HG02870 (cell line): Measurements from ENCODE around the gene PFKFB1.

Experiments used
- ATAC-seq: cut with Tn5 transposase; IDR thresholded peaks from one replicate; pipeline ENCODE4 v1.9.1; 2021; ENCODE audit warnings: mild to moderate bottlenecking, moderate library complexity; ENCODE audit not compliant: unreplicated experiment

Gene PFKFB1

DNA sequence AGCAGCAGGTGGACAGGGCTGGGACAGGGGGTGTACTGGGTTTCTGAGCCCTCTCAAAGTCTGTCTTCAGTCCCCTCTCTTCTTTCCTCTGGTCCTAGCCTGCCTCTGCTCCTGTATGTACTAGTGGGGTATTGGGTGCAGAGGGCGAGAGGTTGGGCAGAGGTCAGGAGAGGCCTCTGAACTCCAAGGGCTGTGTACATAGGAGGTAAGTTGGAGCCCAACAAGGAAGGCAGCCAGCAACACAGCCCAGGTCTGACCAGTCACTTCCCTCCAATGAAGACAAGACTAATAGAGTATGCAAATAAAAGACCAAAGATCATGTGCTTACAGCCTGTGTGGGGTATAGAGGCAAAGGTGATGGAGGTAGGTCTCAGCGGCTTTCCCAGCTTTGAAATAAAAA lies at the start of gene PFKFB1:
PFKFB1 (minus strand) TSS at position 90 of the 400 bp plus-strand sequence. CDS start 181 bp downstream, outside the sequence.
- ATAC-seq, result no peak

DNA sequence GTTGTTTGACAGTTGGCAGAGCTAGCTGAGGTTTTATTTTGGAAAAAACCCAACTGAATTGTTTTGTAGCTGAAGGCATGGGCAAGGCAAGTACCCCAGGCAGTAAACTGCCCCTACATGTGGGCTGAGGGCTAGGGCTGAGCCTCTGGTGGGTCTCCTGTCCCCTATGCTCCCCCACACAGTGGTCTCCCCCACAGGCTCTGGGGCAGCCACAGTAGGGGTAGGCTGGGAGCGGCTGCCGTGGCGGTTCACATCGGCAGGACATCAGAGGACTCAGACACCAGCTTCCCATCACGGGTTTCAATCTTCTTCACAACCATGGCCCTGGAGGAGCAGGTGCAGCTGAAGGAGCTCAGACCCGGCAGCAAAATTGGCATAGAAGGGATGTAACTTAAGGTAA lies 47.5 kb upstream of the PFKFB1 start:
- ATAC-seq, result no peak

DNA sequence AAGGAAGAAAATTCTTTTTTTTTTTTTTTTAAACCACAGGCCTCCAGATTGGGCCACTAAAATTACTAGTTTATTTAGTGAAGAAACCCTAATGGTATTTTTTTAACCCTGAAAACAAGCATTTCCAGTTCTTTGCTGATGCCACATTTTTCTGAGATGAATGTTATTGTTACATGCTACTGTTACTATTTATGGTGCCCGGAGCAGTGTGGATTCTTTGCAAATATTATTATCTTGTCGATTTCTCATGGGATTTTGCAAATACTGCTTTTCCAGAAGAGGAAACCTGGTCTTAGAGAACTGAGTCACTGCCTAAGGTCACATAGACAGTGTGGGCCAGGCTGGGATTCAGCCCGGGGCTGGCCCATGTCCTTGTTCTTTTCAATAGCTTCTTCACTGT lies 45.5 kb upstream of the PFKFB1 start:
- no peak for ATAC-seq

DNA sequence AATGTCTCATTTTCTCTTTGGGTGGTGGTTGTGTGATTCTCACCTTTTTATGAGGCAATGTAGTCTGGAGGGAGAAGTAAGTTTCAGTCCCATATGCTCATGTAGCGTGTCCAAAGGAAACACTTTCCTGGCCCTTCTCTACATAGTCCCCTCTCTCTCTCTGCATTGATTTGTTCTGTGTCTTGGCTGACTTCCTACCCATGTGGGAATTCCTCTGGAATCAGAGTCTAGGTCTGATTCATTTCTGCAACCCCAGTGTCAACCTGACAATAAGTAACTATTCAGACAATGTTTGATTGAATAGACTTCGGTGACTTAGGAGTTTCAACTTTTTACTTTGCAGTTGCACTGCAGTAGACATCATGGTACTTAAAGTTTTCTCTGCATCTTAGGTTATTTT lies 39.4 kb upstream of the PFKFB1 start:
- no peak for ATAC-seq

DNA sequence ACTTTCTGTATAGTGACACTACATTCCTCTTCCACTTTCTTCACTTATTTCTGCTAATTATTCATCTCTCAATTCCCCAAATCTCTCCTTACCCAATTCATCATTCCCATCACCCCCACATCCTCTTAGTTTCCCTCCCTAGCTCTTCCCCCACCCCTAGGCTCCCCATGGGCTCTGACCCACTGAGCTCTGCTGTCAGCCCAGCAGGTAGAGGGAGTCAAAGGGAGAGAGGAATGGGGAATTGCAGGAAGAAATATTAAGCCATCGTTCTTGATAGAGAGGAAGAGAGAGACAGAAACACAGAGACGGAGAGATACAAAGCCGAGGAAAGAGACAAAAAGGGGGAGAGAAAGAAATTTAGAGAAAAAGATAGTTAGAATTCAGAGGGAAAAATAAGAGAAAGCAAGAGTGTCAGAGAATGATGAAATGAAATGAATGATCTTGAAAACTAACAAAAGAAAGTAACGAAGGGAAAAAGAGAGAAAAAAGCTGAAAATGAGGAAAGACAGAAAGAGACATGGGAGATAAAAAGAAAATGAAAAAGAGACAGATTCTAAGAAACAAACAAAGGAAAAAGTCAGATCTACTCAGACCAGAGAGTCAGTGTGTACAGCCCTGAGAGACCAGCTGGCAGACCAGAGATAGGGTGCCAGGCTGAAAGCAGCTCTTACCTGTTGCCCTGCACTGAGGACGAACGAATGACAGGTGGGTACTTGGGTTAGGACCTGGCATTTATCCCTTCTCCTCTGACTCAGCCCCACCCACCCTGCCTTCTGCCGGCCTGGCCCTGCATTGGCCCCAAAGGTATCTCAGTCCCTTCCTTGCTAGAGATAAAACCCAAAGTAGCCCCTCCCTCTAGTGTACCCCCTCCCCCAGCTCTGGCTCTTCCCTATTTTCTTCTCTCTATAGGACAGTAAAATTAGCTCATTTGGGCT lies 36.5 kb upstream of the PFKFB1 start, which contains the start of gene ALAS2:
ALAS2 (minus strand) TSS at position 707 of the 935 bp plus-strand sequence. CDS start 4,977 bp downstream, outside the sequence.
- no peak for ATAC-seq

DNA sequence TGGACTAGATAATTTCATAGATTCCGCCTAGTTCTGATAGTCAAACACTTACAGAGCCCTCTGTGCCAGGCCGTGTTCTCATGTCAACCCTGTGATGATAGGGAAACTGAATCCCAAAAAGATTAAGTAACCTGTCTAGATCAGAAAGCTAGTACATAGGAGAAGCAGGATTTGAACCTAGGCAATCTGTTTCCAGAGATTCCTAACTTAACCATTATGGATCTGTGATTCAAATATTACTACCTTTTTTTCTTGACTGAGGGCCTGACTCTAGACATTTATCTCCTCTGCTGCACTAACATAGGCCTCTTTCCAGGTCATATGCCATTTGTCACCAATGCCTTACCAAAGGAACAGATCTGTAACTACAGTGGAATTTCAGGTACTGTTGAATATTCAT lies 35.3 kb upstream of the PFKFB1 start:
- ATAC-seq, result no peak

DNA sequence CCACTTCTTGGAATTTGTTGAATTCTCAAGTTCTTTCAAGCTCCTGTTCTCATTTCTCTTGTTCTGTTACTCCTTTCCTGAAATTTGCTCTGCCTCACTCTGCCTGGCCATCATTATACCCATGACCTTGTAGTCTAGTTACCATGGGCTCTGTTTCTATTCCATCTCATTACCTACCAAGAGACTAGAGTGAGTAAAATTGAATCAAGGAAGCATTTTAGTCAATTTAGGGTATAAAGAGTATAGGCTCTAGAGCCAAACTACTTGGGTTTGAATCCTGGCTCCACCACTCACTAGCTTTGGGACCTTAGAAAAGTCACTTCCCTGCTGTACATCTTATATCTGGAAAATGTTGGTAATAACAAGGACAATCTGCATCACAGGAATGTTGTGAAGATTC lies 34.6 kb upstream of the PFKFB1 start:
- ATAC-seq, result no peak

DNA sequence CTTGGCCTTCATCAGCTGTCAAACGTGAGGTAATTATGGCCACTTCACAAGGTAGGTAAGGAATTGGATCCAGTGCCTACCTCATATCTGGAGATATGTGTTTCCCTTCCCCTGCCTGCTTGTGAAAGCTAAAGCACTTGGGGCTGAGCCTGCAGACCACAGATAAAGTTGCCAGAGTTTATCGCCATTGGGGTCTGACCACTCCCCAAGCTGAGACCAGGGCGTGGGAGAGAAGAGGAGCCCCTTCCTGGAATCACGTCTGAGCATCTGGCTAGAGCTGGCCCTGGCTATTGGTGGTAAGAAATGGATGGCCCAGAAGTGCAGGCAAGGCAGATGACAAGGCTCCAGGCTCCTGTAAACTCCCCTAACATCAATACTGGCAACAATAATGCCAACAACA lies 34.1 kb upstream of the PFKFB1 start:
- ATAC-seq, result no peak

DNA sequence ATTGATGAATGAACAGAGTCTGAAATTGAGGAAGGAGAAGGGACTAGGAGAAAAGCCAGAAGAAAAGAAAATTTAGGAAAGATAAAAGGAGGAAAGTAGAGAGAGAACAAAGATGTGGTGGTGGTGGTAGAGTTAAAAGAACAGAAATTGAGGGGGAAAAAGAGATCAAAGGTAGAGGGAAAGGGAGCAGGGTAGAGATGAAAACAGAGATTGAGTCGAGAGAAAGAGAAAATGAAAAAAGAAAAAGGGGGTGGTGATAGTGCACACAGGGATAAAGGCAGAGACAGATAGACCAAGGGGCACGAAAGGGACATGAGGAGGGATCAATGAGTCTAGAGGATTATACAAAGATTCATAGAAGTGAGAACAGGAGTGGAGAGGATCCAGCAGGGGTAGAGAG lies 32.9 kb upstream of the PFKFB1 start:
- ATAC-seq, result no peak

DNA sequence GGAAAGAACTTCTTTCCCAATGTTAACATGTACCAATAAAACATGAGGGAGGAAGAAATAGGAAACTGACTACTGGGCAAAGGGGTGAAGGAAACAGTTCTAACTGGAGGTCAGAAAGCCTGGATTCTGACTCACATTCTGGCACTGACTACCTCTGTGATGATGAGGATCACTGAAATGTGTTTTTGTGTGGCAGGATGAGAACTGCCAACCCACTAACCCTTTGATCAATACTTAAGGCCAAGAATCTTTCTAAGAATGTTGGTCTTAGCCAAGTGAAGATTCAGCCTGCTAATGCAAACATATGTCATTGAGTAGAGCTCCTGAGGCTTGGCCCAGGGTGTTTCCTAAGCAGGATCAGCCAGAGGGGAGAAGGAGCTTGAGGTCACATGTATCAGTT lies 32.2 kb upstream of the PFKFB1 start:
- no peak for ATAC-seq

DNA sequence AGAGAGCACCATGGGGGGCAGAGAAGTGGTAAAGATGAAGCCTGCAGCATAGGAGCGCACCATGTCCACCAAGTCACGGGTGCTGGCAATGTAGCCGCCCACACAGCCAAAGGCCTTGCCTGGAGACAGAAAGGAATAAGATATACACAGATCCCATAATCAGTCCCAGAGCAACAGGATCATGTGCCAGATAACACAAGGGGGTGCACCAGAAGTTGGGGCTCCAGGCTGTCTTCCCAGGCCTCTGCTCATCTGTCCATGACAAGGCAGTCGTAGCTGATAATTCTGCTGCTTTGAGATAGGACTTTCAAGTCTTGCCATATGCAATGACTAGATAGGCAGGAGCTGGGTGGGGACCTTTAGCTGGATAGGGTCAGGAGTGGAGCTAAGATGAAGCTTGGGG lies 20.9 kb upstream of the PFKFB1 start:
- ATAC-seq, result no peak

DNA sequence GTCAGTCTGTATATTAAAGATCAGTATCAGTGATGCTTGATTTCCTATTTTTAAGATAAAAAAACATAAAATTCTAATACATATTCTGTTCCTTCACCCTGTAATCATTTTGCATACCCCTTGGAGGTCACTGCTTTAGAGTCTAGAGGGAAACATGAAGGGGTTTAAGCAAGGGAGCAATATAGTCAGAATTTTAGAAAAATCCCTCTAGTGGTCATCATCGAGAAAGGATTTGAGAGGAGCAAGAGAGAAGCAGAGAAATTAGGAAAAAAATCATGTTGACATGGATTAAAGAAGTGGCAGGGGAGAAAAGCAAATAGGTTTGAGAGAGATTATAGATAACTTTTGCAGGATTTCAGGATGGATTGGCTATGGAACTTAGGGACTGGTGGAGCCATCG lies 17.3 kb upstream of the PFKFB1 start:
- ATAC-seq, result no peak

DNA sequence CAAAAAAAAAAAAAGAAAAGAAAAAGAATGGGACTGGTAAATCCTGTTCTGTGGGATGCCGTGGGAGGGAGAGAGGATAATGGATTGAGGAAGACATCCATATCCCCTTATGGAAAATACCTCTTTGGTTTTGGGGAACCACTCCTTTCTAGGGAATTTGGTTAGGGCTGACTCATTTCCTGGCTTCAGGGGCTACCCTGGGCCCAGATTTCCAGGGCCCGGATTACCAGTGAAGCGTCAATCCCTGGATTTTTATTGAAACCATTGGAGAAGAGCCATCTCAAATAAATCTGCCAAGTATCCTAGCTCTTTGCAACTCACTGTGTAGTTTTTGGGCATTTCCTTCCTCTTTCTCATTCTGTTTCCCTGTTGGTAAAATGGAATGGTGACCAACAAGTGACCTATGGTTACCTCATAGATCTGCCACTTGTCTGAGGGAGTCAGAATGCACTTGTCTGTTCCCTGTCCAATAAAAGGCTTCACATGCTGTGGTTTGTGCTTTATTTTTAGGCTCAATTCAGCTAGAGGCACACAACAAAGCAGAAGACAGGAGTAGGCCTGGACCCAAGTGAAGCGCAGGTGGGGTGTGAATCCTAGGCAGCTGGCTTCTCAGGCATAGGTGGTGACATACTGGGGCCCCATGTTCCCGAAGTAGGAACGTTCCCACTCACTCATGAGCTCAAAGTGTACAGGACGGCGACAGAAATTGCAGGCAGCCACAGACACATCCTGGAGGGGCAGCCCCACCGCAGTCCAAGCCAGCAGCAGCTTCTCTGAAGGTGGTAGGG lies 14.8 kb upstream of the PFKFB1 start:
- no peak for ATAC-seq

DNA sequence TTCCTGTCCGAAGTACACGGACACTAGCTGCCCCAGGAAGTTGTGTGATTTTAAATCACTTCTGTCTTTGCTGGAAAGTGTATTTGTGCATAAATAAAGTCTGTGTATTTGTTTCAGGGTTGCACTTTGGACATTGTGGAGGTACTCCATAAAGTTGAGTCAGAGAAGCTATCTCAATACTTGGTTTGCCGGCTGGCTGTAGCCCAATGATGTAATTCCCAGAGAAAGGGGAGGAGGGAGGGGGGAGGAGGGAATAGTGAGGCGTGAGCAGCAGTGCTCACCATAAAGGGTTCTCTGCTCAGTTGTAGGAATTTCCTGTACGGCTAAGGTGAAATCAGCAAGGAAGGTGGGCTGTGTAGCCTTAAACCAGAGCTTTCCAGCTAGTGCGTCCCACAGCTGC lies 13.7 kb upstream of the PFKFB1 start:
- ATAC-seq, result no peak

DNA sequence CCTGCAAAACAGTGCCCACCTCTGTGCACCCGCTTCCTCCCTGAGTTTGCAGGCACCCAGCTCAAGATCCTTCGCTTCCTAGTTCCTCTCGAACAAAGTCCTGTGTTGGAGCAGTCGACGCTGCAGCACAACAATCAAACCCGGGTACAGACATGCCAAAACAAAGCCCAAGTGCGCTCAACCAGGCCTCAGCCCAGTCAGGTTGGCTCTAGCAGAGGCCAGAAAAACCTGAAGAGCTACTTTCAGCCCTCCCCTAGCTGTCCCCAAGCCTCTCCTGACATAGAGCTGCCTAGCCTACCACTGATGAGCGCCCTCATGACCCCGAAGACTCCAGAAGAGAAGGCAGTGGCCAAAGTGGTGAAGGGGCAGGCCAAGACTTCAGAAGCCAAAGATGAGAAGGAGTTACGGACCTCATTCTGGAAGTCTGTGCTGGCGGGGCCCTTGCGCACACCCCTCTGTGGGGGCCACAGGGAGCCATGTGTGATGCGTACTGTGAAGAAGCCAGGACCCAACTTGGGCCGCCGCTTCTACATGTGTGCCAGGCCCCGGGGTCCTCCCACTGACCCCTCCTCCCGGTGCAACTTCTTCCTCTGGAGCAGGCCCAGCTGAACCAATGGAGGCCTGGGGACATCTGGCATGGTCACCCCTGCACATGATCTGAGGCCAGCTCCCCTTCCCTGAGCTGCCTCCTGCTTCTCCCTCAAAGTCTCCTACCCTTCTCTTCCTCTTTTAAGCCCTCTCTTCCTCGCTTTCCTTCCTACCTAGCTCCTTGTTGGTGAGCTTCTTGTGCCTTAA lies 13.0 kb upstream of the PFKFB1 start:
- no peak for ATAC-seq

DNA sequence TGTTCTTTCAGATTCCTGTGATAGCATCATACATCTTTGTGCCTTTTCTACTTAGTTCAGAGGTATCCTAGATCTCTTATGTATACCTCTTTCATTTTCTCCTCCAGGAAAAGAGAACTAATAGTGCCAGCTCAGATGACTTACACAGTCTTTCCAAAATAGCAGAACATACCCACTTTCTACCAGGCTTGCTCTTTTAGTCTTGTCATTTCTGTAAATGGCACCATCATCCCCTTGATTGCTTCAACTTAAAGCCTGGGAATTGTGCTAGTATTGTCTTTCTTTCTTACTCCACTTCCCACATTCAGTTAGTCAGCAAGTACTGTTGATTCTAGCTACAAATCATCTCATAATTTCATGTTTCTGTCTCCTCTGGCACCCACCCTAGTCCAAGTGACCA lies 11.3 kb upstream of the PFKFB1 start:
- ATAC-seq, result no peak

DNA sequence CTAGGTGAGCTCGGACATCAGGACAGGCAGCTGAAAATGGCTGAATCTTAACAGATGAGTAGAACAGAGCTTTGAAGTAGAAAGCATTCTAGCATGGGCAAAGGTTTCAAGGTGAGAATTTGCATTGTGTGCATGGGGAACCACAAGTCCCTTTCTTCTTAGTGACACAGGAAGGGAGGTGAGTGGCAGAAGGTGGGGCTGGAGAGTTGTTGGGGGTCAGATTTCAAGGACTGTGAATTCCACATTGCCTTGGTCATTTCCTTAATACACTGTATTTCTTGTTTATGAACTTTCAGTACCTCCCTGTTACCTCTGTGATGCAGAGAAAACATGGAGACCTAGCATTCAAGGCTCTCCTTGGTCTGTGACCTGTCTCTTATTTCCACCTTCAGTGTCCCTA lies 10.2 kb upstream of the PFKFB1 start:
- ATAC-seq, result no peak

DNA sequence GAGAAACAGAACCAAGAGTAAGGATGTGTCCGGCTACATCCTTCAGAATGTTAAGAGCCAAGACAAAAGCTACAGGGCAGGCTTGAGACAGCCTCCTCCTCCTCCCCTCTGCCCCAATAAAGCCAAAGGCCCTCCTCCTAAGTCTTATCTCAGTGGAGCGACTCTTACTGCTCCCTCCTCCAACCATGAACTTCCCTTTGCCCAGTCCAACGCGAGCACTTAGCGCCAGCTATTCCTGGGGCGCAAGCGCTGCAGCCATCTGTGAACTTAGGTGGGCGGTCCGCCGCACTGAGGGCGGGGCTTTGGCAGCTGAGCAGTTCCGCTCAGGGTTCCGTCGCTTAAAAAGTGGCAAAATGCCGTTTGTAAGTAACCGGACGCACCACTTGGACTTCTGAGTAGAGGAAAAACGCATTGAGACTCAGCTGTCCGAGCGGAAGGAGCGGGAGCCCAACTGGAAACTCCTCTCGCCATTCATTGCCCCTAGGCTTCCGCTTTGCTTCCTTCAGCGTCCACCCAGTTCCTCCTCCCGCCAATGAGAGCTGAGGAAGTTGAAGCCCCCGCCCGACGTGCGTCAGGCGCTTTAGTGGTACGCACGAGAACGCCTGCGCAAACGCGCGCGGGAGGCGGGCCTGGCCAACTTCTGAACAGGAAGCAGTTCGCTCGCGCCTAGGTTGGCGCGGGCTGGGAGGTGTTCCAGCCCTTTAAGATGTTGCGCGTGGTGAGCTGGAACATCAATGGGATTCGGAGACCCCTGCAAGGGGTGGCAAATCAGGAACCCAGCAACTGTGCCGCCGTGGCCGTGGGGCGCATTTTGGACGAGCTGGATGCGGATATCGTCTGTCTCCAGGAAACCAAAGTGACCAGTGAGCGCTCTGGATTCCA lies 6.0 kb upstream of the PFKFB1 start, which contains the start of gene APEX2:
APEX2 (plus strand) TSS at position 647 of the 882 bp plus-strand sequence; CDS start at position 707, 60 bp downstream.
- peak; percentile 89 for ATAC-seq

DNA sequence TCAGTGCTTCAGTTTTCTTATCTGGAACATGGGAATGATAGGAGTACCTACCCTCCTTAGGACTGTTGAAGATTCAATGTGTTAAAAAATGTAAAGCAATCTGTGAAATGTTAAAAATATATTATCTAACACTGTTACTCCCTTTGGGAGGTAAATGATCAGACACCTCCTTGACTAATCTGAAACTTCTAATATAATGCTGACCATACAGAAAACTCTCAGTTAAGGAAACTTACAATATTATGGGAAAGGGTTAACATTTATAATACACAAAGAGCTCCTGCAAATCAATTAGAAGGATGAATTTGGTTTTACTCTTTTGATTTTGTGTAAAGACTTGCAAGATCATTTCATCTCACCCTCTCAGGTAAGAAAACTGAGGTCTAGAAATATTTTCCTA lies 1.6 kb upstream of the PFKFB1 start:
- no peak for ATAC-seq
